GM18861 (cell line): ENCODE results near the gene CELF5.
"Not testable (repeated sequence)": the region's sequence is repeated elsewhere in the genome, so short reads cannot be mapped to it uniquely, and the experiment has no call there.

Experiments
- ATAC-seq: cut with Tn5 transposase; IDR thresholded peaks from one replicate; pipeline ENCODE4 v1.9.1; 2021; ENCODE audit not compliant: unreplicated experiment

The CELF5 gene

GRCh38 chr19:3206216-3206953, 18.1 kb upstream of the CELF5 start:
- no peak for ATAC-seq

- no peak for ATAC-seq
Measured at GRCh38 chr19:3207461-3208242, 16.8 kb upstream of the CELF5 start.

GRCh38 chr19:3208317-3209207, 15.9 kb upstream of the CELF5 start:
- no peak for ATAC-seq

- no peak for ATAC-seq
Measured at GRCh38 chr19:3210347-3211017, 14.0 kb upstream of the CELF5 start.

- no peak for ATAC-seq
Measured at GRCh38 chr19:3211191-3211590, 13.3 kb upstream of the CELF5 start.

- no peak for ATAC-seq
Measured at GRCh38 chr19:3213159-3213558, 11.3 kb upstream of the CELF5 start.

GRCh38 chr19:3216874-3217273, 7.6 kb upstream of the CELF5 start:
- no peak for ATAC-seq

- ATAC-seq = no peak
Measured at GRCh38 chr19:3220576-3220975, 3.9 kb upstream of the CELF5 start.

GRCh38 chr19:3221576-3221975, 2.9 kb upstream of the CELF5 start:
- not testable (repeated sequence) for ATAC-seq

- no peak for ATAC-seq
Measured at GRCh38 chr19:3222709-3223108, 1.8 kb upstream of the CELF5 start.

- ATAC-seq = no peak
Measured at GRCh38 chr19:3225169-3225485, 666 bp downstream of the CELF5 start.

- ATAC-seq = no peak
Measured at GRCh38 chr19:3225677-3226093, 1.2 kb downstream of the CELF5 start.

- ATAC-seq = no peak
Measured at GRCh38 chr19:3227054-3227626, 2.7 kb downstream of the CELF5 start.

GRCh38 chr19:3229346-3229743, 4.9 kb downstream of the CELF5 start:
- no peak for ATAC-seq

GRCh38 chr19:3229888-3230496, 5.5 kb downstream of the CELF5 start:
- ATAC-seq = no peak

- no peak for ATAC-seq
Measured at GRCh38 chr19:3231288-3231687, 6.8 kb downstream of the CELF5 start.

- ATAC-seq = no peak
Measured at GRCh38 chr19:3233116-3233515, 8.7 kb downstream of the CELF5 start.

- ATAC-seq = no peak
Measured at GRCh38 chr19:3233831-3234230, 9.4 kb downstream of the CELF5 start.

GRCh38 chr19:3234800-3235199, 10.3 kb downstream of the CELF5 start:
- no peak for ATAC-seq

- not testable (repeated sequence) for ATAC-seq
Measured at GRCh38 chr19:3235604-3236003, 11.1 kb downstream of the CELF5 start.
